Adrenal gland (tissue), 12 donors: ENCODE data around the gene ZCWPW1. TPM values are rescaled to one million over a fixed set of nuclear protein-coding genes. Genes with fewer than 3 reads are reported as not detected.
"Not testable (repeated sequence)": the region's sequence is repeated elsewhere in the genome, so short reads cannot be mapped to it uniquely, and the experiment has no call there.

Experiments
- DNase-seq, 7 donors: peaks; one replicate each; pipeline ENCODE4 v3.0.0-alpha.2; 2019 to 2020
- H3K27ac ChIP-seq, 5 donors: fragments of 200-600 bp; sonication (generic) in 4 of 5; 1 replicate in 3 of 5; 2 replicates in 2 of 5; pipeline versions ENCODE4 v1.5.1 to v1.8.0; 2016 to 2020; ENCODE audit warnings: mild to moderate bottlenecking in 1 of 5
- H3K27me3 ChIP-seq: fragments of 200-600 bp; 2 replicates; pipeline ENCODE4 v1.8.0; 2021
- H3K36me3 ChIP-seq, 2 donors: fragments of 200-600 bp; replicated peaks in 1 of 2; 1 replicate in 1 of 2; 2 replicates in 1 of 2; pipeline versions ENCODE4 v1.5.1 to v1.8.0; 2018 to 2022
- H3K4me1 ChIP-seq, 2 donors: fragments of 200-600 bp; replicated peaks in 1 of 2; 1 replicate in 1 of 2; 2 replicates in 1 of 2; pipeline versions ENCODE4 v1.5.1 to v1.8.0; 2018 to 2021
- H3K4me3 ChIP-seq, 4 donors: fragments of 200-600 bp; sonication (generic) in 3 of 4; one replicate each; pipeline ENCODE4 v1.5.1; 2016 to 2018
- H3K9me3 ChIP-seq, 3 donors: fragments of 200-600 bp; sonication (generic) in 1 of 3; replicated peaks in 1 of 3; 1 replicate in 2 of 3; 2 replicates in 1 of 3; pipeline versions ENCODE4 v1.5.1 to v1.8.0; 2016 to 2021
- CTCF ChIP-seq, 6 experiments: fragments of 450-650 bp in 4 of 6; fragments of 200-600 bp in 2 of 6; sonication (generic) in 1 of 6; IDR thresholded peaks; 1 replicate in 5 of 6; 2 replicates in 1 of 6; pipeline versions ENCODE4 v1.5.1 to v1.8.0; 2016 to 2021; ENCODE audit warnings: antibody characterized with exemption in 6 of 6, mild to moderate bottlenecking in 2 of 6, moderate library complexity in 1 of 6
- POLR2A ChIP-seq, 2 donors: fragments of 450-650 bp; IDR thresholded peaks; one replicate each; pipeline ENCODE4 v1.6.1; 2017; ENCODE audit warnings: antibody characterized with exemption in 2 of 2, mild to moderate bottlenecking in 2 of 2, moderate library complexity in 1 of 2
- WGBS, 4 donors: extraction: QIAGEN DNeasy Blood & Tissue Kit in 2 of 4; methylation state at CpG; one replicate each; pipeline versions ENCODE4 v1.1.5 to v1.1.7; 2013 to 2017; 5-methylcytosine and 5-hydroxymethylcytosine counted together
- intact Hi-C, 2 donors: fragments of 100-400 bp; cut with DNase I; formaldehyde crosslinking; loops; one replicate each; pipeline versions ENCODE4 v1.14.1 to v1.15.0; 2022 to 2023
- polyA plus RNA-seq, 3 donors: library from polyadenylated mRNA; stranded (reverse); fragments of 200-250 nt in 2 of 3; fragments of 350-450 nt in 1 of 3; fragmentation: Illumina TruSeq in 1 of 3; extraction: RNeasy Lipid Tissue Mini Kit (QIAGEN cat#74804) in 1 of 3; gene quantifications; one replicate each; pipeline ENCODE4 v1.2.3, GENCODE V29; 2013 to 2014
- total RNA-seq, 9 donors: library from RNA; depleted of rRNA in 4 of 9; stranded (reverse); fragments of >200 nt in 4 of 9; fragments of 120-200 nt in 1 of 9; fragmentation: NEBNext Ultra II Directional in 1 of 9; extraction: Animal tissue kit (Norgen Biotek cat#: 25700) in 1 of 9; gene quantifications; one replicate each; pipeline versions ENCODE4 v1.1.0 to v1.2.4, GENCODE V29; 2013 to 2023
- donor health status: healthy with polysubstance abuse.
- donor health status: Bipolar disorder and iron deficiency.
- donor health status: DM: yes; HTN: yes; CAD: no.
- donor health status: DM: no; HTN: no; CAD: no.
- donor health status: DM: no; HTN: no; CAD: no.
- donor health status: DM: yes; HTN: yes; CAD: no.

The ZCWPW1 gene
- total and polyA plus RNA-seq, 12 donors = 1.0 to 20.2 (median 4.7) TPM

GRCh38 chr7:100441641-100442535, 13.4 kb upstream of the ZCWPW1 start:
- Histone ChIP-seq H3K27me3 (no peaks in the 10 kb centered on the region), H3K9me3 (no peaks in the 10 kb centered on the region), H3K4me3 (no peak overlapping the region), H3K4me1 (peaks cover 22 to 48% of the 10 kb centered on the region in 2 donors), H3K36me3 (no peaks in the 10 kb centered on the region), H3K27ac (peak overlapping the region in 1 of 5 donors; percentile 58)
- intact Hi-C loops = no loop called here
- peak in 2 of 7 donors; percentile 20 to 52 for DNase-seq
- TF ChIP-seq POLR2A (IDR thresholded peaks at IDR 0.05) (no peak), CTCF (IDR thresholded peaks at IDR 0.05) (no peak)
- WGBS, 4 donors = 87 to 90% (median 90%) methylated on average over 8 to 11 of the region's 11 CpGs

GRCh38 chr7:100439244-100439643, 10.7 kb upstream of the ZCWPW1 start:
- Histone ChIP-seq H3K27ac (peak overlapping the region; percentile 64 to 95 (median 72)), H3K4me1 (peaks cover 20 to 43% of the 10 kb centered on the region in 2 donors)
- H3K27me3 ChIP-seq, H3K36me3 ChIP-seq, H3K4me3 ChIP-seq, intact Hi-C loops, H3K9me3 ChIP-seq: not testable (repeated sequence)
- peak in 1 of 7 donors; percentile 49 for DNase-seq
- 58 to 68% (median 64%) methylated on average over 7 of the region's 7 CpGs for WGBS, 4 donors

DNA sequence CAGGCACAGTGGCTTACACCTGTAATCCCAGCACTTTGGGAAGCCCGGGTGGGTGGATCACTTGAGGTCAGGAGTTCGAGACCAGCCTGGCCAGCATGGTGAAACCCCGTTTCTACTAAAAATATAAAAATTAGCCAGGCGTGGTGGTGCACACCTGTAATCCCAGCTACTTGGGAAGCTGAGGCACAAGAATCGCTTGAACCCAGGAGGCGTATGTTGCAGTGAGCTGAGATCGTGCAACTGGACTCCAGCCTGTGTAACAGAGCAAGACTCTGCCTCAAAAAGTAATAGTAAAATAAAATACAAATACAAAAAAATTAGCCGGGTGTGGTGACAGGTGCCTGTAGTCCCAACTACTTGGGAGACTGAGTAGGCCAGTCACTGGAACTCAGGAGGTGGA, 10.2 kb upstream of the ZCWPW1 start:
- WGBS, 4 donors = 91 to 95% (median 93%) methylated on average over 8 of the region's 8 CpGs
- Histone ChIP-seq H3K4me1 (peaks cover 17 to 43% of the 10 kb centered on the region in 2 donors), H3K36me3 (peaks cover 0 to 13% of the 10 kb centered on the region in 2 donors), H3K27ac (peak overlapping the region in 3 of 5 donors; percentile 72 to 95 (median 89))
- H3K4me3 ChIP-seq, H3K27me3 ChIP-seq, intact Hi-C loops, H3K9me3 ChIP-seq: not testable (repeated sequence)
- DNase-seq = peak in 1 of 7 donors; percentile 50

GRCh38 chr7:100438172-100438571, 9.7 kb upstream of the ZCWPW1 start:
- Histone ChIP-seq H3K4me3 (no peak overlapping the region), H3K36me3 (peaks cover 0 to 18% of the 10 kb centered on the region in 2 donors), H3K27ac (peak overlapping the region in 2 of 5 donors; percentile 94 to 95), H3K4me1 (peaks cover 17 to 47% of the 10 kb centered on the region in 2 donors), H3K27me3 (no peaks in the 10 kb centered on the region), H3K9me3 (no peaks in the 10 kb centered on the region)
- no peak for DNase-seq
- intact Hi-C loops = no loop called here
- TF ChIP-seq POLR2A (IDR thresholded peaks at IDR 0.05) (no peak), CTCF (IDR thresholded peaks at IDR 0.05) (no peak)
- 44 to 50% (median 47%) methylated on average over 2 of the region's 2 CpGs for WGBS, 4 donors

- peak overlapping the region in 4 of 5 donors; percentile 94 to 98 (median 94) for H3K27ac ChIP-seq
Observed at GRCh38 chr7:100437150-100438100, 8.9 kb upstream of the ZCWPW1 start.

More at GRCh38 chr7:100437150-100438100, 8.9 kb upstream of the ZCWPW1 start:
- intact Hi-C loops = no loop called here
- DNase-seq = peak in 2 of 7 donors; percentile 53 to 71
- 84 to 91% (median 88%) methylated on average over 28 of the region's 28 CpGs for WGBS, 4 donors
- TF ChIP-seq POLR2A (IDR thresholded peaks at IDR 0.05) (no peak), CTCF (IDR thresholded peaks at IDR 0.05) (no peak)
- no peaks in the 10 kb centered on the region for H3K9me3 ChIP-seq
- H3K4me3 ChIP-seq = no peak overlapping the region
- H3K4me1 ChIP-seq = peaks cover 17 to 49% of the 10 kb centered on the region in 2 donors
- peaks cover 0 to 26% of the 10 kb centered on the region in 2 donors for H3K36me3 ChIP-seq
- no peaks in the 10 kb centered on the region for H3K27me3 ChIP-seq
